Epithelial cell of proximal tubule (primary cell): ENCODE results near the gene LCE1F. TPM values are rescaled to one million over a fixed set of nuclear protein-coding genes. Genes with fewer than 3 reads are reported as not detected.

Experiments used
- DNase-seq: peaks from one replicate; pipeline ENCODE4 v3.0.0-alpha.2; 2011; ENCODE audit warnings: low read depth
- H3K4me3 ChIP-seq: 2 replicates; pipeline ENCODE4 v1.5.1; 2011; ENCODE audit warnings: low read depth, mild to moderate bottlenecking, low read length
- total RNA-seq: library from RNA; depleted of rRNA; stranded (reverse); fragments of >200 nt; gene quantifications from 2 replicates; pipeline ENCODE4 v1.2.3, GENCODE V29; 2015
- TF ChIP-seq, protein P1 (sequence below): conservative IDR thresholded peaks from 2 replicates; pipeline ENCODE4 v1.5.1; 2012; ENCODE audit warnings: low read depth, mild to moderate bottlenecking, low read length

Gene LCE1F
- total RNA-seq, 1 donor from 2014 or later = not detected

DNA sequence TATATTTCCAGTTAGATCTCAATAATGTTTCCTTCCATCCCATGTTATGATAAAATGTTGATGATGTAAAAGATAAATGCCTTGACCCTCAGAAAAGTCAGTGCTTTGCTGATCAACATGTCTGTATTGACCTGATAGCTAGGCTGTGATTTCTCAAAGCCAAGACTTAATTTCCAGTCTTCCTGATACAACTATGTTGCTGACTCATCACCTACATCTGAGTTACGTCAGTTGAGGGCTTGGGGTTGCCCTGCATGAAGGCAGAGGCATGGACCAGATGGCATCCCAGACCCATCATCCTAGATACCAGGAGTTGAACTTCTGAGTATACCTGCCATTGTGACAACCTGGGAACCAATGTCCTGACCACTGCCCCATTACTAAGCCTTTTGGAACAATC, 26.4 kb downstream of the LCE1F start:
- DNase-seq = no peak
- TF ChIP-seq, protein P1, sequence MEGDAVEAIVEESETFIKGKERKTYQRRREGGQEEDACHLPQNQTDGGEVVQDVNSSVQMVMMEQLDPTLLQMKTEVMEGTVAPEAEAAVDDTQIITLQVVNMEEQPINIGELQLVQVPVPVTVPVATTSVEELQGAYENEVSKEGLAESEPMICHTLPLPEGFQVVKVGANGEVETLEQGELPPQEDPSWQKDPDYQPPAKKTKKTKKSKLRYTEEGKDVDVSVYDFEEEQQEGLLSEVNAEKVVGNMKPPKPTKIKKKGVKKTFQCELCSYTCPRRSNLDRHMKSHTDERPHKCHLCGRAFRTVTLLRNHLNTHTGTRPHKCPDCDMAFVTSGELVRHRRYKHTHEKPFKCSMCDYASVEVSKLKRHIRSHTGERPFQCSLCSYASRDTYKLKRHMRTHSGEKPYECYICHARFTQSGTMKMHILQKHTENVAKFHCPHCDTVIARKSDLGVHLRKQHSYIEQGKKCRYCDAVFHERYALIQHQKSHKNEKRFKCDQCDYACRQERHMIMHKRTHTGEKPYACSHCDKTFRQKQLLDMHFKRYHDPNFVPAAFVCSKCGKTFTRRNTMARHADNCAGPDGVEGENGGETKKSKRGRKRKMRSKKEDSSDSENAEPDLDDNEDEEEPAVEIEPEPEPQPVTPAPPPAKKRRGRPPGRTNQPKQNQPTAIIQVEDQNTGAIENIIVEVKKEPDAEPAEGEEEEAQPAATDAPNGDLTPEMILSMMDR = no peak
- H3K4me3 ChIP-seq = no peak overlapping the region

DNA sequence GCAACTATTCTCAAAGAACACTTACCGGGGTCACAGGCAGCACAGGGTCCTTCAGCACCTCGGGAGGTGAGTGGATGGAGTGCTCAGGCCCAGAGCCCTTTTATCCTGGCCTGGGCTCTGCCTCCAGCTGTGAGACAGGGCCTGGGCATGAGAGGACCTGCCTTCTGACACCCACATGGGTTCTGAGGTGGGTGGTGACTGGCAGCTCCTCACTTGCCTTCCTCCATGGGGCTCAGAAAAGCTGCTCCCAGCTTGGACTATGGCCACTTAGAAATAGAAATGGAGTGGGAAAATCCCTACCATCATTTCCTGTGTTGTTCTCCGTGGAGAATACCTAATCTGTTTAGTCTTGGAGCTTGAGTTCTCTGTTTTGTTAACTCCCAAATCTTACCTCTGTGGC, 31.6 kb downstream of the LCE1F start, which contains the start of gene LCE1C:
TSS of gene LCE1C (minus strand) at position 76 of the 400 bp plus-strand sequence. CDS start 1,173 bp downstream, outside the sequence.
- TF ChIP-seq, protein P1 = no peak
- no peak within 1 kb of the TSS for H3K4me3 ChIP-seq
- DNase-seq = no peak

DNA sequence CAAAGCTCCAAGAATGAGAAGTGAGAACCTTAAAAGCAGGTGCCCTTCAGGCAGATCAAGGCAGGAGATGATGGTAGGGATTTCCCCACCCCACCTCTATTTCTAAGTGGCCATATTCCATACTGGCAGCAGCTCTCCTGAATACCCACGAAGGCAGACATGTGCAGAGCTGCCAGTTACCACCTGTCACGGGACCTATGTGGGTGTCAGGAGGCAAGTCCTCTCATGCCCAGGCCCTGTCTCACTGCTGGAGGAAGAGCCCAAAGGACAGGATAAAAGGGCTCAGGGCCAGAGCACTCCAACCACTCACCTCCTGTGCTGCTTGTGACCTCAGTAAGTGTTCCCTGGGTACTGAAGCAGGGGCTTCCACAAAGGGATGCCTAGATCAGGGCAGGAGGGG, 36.1 kb downstream of the LCE1F start:
- DNase-seq = no peak
- TF ChIP-seq, protein P1 = no peak
- H3K4me3 ChIP-seq = no peak overlapping the region

DNA sequence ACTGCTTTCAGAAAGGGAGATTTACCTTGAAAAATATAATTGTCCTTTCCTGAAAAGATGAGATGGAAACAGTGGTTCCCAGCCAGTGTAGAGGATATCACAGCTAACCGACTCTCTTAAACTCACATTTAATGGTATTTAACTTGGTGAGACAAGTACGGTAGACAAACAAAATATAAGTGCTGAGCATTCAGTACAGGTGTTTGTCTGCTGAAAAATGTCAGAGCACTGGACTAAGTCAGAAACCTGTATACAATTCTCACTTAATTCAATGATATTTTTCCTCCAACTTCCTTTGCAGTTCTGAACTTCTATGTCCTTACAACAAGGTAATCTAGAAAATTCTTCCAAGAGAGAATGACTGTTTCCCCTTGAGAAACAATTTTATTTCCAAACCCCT, 36.7 kb downstream of the LCE1F start, which contains the start of gene LCE1B:
TSS of gene LCE1B (plus strand) at position 301 of the 400 bp plus-strand sequence. CDS start 476 bp downstream, outside the sequence.
- DNase-seq = no peak
- TF ChIP-seq, protein P1 = no peak
- H3K4me3 ChIP-seq = no peak within 1 kb of the TSS

DNA sequence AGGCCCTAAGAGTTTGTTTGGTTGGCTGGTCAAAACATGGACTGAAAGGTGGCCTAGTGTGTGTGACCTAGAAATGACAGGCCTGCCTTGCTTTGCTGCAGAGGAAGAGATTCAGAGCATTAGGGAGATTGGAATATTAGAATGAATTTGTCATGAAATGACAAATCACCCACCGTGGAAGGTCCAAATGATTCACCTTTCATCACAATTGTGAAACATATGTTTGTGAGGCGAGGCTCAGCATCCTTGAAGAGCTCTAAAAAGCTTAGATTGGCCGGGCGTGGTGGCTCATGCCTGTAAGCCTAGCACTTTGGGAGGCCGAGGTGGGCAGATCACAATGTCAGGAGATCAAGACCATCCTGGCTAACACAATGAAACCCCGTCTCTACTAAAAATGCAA, 42.4 kb downstream of the LCE1F start:
- TF ChIP-seq, protein P1 = no peak
- no peak overlapping the region for H3K4me3 ChIP-seq
- DNase-seq = no peak

DNA sequence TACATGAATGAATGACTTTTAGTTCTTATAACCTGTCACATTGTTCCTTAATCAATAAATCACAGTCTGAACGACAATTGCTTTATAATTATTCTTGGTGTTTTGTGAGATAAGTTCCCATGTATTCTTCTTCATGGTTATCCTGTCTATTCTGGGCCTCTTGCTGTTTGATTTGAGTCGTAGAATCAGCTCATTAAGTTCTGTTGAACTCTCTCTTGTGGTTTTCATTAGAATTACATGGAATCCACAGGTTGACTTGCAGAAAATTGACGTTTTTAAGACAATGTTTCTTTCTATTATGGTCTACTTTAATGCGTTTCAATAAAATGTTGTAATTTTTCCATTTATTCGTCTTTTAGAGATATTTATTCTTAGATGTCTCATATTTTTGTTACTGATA, 48.4 kb downstream of the LCE1F start:
- no peak overlapping the region for H3K4me3 ChIP-seq
- TF ChIP-seq, protein P1 = no peak
- no peak for DNase-seq

DNA sequence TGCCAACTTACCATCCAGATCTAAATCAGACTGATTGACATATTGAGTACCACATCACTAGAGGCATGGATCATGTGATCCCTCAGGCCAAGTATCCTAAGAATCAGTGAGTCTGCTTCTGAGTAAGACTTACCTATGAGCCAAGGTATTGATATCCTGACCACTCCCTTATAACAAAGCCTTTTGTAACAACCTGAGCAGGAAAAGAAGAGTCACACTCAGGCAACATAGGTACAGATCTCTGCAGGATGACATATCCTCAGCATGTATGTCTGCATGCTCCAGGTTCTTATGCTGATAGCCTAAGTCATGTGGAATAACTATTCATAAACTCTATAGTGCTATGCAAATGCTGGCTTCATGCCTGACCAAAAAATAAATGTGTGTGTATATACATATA, 50.0 kb downstream of the LCE1F start:
- DNase-seq = no peak
- H3K4me3 ChIP-seq = no peak overlapping the region
- TF ChIP-seq, protein P1 = no peak
